GM12878 (cell line): Measurements from ENCODE around the gene IRF6. TPM values are rescaled to one million over a fixed set of nuclear protein-coding genes. Genes with fewer than 3 reads are reported as not detected.

Experiments
- ATAC-seq: fragments of 200-7000 bp; cut with Tn5 transposase; 3 replicates; pipeline ENCODE4 v1.9.1; 2020; ENCODE audit warnings: mild to moderate bottlenecking, moderate library complexity
- BruUV-seq: library from RNA; stranded (reverse); fragments of 400-500 nt; replicated peaks from 2 replicates; lab custom pipeline; 2021; lab: Mats Ljungman, UMichigan
- CTCF ChIA-PET: fragments of 300-600 bp; sonication (Branson Sonifier 250); formaldehyde crosslinking; extraction: SDS; loops from one replicate; lab custom pipeline; 2021; ENCODE audit warnings: inconsistent platforms; lab: Yijun Ruan, JAX
- POLR2A ChIA-PET: fragments of 350-600 bp; formaldehyde crosslinking; extraction: SDS; loops from one replicate; lab custom pipeline; 2021; ENCODE audit warnings: inconsistent platforms; lab: Charles Lee
- RAD21 ChIA-PET: fragments of 300-600 bp; sonication (Branson Sonifier 250); formaldehyde crosslinking; loops from one replicate; lab custom pipeline; 2023; ENCODE audit warnings: antibody characterized with exemption; ENCODE audit not compliant: unreplicated experiment; lab: Charles Lee
- SMC1A ChIA-PET: fragments of 300-600 bp; sonication (Branson Sonifier 250); formaldehyde crosslinking; loops from one replicate; lab custom pipeline; 2023; ENCODE audit not compliant: unreplicated experiment, uncharacterized antibody; lab: Charles Lee
- DNase-seq: peaks from one replicate; pipeline ENCODE4 v3.0.0-alpha.2; 2011; ENCODE audit warnings: low read depth, low spot score
- FAIRE-seq: peaks from 3 replicates; lab custom pipeline; 2011; peaks lifted over from hg19 to GRCh38; lab: Jason Lieb, UNC
- H2AFZ ChIP-seq: 2 replicates; pipeline ENCODE4 v1.6.0; 2011; ENCODE audit warnings: low read depth, low read length, control low read depth; ENCODE audit not compliant: control insufficient read depth
- H3K27ac ChIP-seq: 2 replicates; pipeline ENCODE4 v1.5.1; 2011; ENCODE audit warnings: control low read depth; ENCODE audit not compliant: control insufficient read depth, insufficient read depth
- H3K27me3 ChIP-seq, 2 experiments: replicated peaks in 1 of 2; 2 replicates each; pipeline versions ENCODE4 v1.6.0 to v1.6.1; 2011; ENCODE audit warnings: low read length in 1 of 2; ENCODE audit not compliant: control insufficient read depth in 2 of 2, insufficient read depth in 2 of 2
- H3K36me3 ChIP-seq, 2 experiments: 2 replicates each; pipeline ENCODE4 v1.5.1; 2011; ENCODE audit warnings: low read length in 1 of 2; ENCODE audit not compliant: control insufficient read depth in 2 of 2, insufficient read depth in 2 of 2
- H3K4me1 ChIP-seq: 2 replicates; pipeline ENCODE4 v1.6.1; 2011; ENCODE audit warnings: mild to moderate bottlenecking, low read length, moderate library complexity, mixed read lengths; ENCODE audit not compliant: control insufficient read depth, insufficient read depth
- H3K4me2 ChIP-seq: 2 replicates; pipeline ENCODE4 v1.6.0; 2011; ENCODE audit warnings: control low read depth; ENCODE audit not compliant: control insufficient read depth, insufficient read depth
- H3K4me3 ChIP-seq: fragments of 200-600 bp; sonication (generic); 2 replicates; pipeline ENCODE4 v1.5.1; 2016
- H3K79me2 ChIP-seq: 2 replicates; pipeline ENCODE4 v1.6.0; 2011; ENCODE audit warnings: low read length; ENCODE audit not compliant: control insufficient read depth, insufficient read depth
- H3K9ac ChIP-seq: 2 replicates; pipeline ENCODE4 v1.8.0; 2011; ENCODE audit warnings: low read length, control low read depth, mixed read lengths; ENCODE audit not compliant: control insufficient read depth, insufficient read depth
- H3K9me3 ChIP-seq: replicated peaks from 3 replicates; pipeline ENCODE4 v1.5.1; 2011; ENCODE audit warnings: mild to moderate bottlenecking, low read length; ENCODE audit not compliant: control insufficient read depth, insufficient read depth
- H4K20me1 ChIP-seq: 2 replicates; pipeline ENCODE4 v1.6.0; 2011; ENCODE audit not compliant: control insufficient read depth, insufficient read depth
- ATF7 ChIP-seq: fragments of 450-650 bp; IDR thresholded peaks from 2 replicates; pipeline ENCODE4 v1.6.1; 2016; ENCODE audit warnings: low read depth, mild to moderate bottlenecking
- BRCA1 ChIP-seq: IDR thresholded peaks from 2 replicates; pipeline ENCODE4 v1.6.1; 2011; ENCODE audit warnings: low read depth, low read length, improper control_type of control experiment
- CHD4 ChIP-seq: fragments of 200-600 bp; sonication (generic); IDR thresholded peaks from 2 replicates; pipeline ENCODE4 v1.6.1; 2016; ENCODE audit warnings: mild to moderate bottlenecking
- E2F8 ChIP-seq: fragments of 450-650 bp; IDR thresholded peaks from 2 replicates; pipeline ENCODE4 v1.6.1; 2018; ENCODE audit warnings: mild to moderate bottlenecking, low read depth, moderate library complexity; ENCODE audit not compliant: partially characterized antibody
- ELK1 ChIP-seq: IDR thresholded peaks from 2 replicates; pipeline ENCODE4 v1.6.1; 2012; ENCODE audit warnings: low read depth, low read length, improper control_type of control experiment
- HDAC6 ChIP-seq: fragments of 200-600 bp; sonication (generic); IDR thresholded peaks from one replicate; pipeline ENCODE4 v1.8.0; 2017; ENCODE audit warnings: antibody characterized with exemption; ENCODE audit not compliant: unreplicated experiment
- KAT2A ChIP-seq: conservative IDR thresholded peaks from 2 replicates; pipeline ENCODE4 v1.6.1; 2011; ENCODE audit warnings: low read depth, low read length; ENCODE audit not compliant: control insufficient read depth
- PRDM15 ChIP-seq: fragments of 450-650 bp; formaldehyde crosslinking; IDR thresholded peaks from 2 replicates; pipeline ENCODE4 v1.4.0; 2020; ENCODE audit warnings: mild to moderate bottlenecking, moderate library complexity
- RAD21 ChIP-seq: IDR thresholded peaks from 2 replicates; pipeline ENCODE4 v1.6.1; 2011; ENCODE audit warnings: mild to moderate bottlenecking, low read depth, low read length, moderate library complexity; ENCODE audit not compliant: insufficient read depth
- SKIL ChIP-seq: fragments of 450-650 bp; IDR thresholded peaks from 2 replicates; pipeline ENCODE4 v1.6.1; 2017; ENCODE audit warnings: mild to moderate bottlenecking, low read depth, inconsistent platforms; ENCODE audit not compliant: poor library complexity, severe bottlenecking
- ZNF274 ChIP-seq: IDR thresholded peaks from one replicate; pipeline ENCODE4 v1.8.0; 2011; ENCODE audit not compliant: insufficient read length, insufficient read depth
- in situ Hi-C: fragments of 300-500 bp; cut with MboI; formaldehyde crosslinking; loops from 9 replicates; pipeline ENCODE4 v1.14.3; 2018; ENCODE audit warnings: mixed read lengths
- intact Hi-C: fragments of 100-400 bp; cut with micrococcal nuclease; formaldehyde crosslinking; loops from one replicate; pipeline ENCODE4 v1.14.2; 2022; ENCODE audit not compliant: unreplicated experiment
- polyA plus RNA-seq, 11 experiments: library from polyadenylated mRNA; depleted of rRNA in 4 of 11; unstranded in 6 of 11; stranded (reverse) in 5 of 11; fragments of >200 nt; fragmentation: Nextera tagmentation in 4 of 11; fragmentation: Illumina TruSeq in 1 of 11; extraction: Ambion mirVana in 4 of 11; extraction: Trizol in 1 of 11; gene quantifications; 1 replicate in 1 of 11; 2 replicates in 10 of 11; pipeline versions ENCODE4 v1.2.1 to v1.2.3, GENCODE V29; 2011 to 2016; ENCODE audit warnings: inconsistent platforms in 2 of 11, missing spikeins in 2 of 11, low read depth in 1 of 11
- total RNA-seq, 4 experiments: library from RNA; depleted of rRNA in 3 of 4; stranded (reverse); fragments of >200 nt in 3 of 4; fragmentation: Illumina TruSeq in 1 of 4; extraction: Trizol in 1 of 4; gene quantifications; 2 replicates each; pipeline versions ENCODE4 v1.2.1 to v1.2.3, GENCODE V29; 2013 to 2021

The IRF6 gene
- total and polyA plus RNA-seq, 10 of the 15 experiments (the other 5 are each of a cell fraction or from before 2014, with no cell fraction given) = 0.04 to 0.50 (median 0.09) TPM; not detected in 1

GRCh38 chr1:209767096-209767495 is 38.8 kb downstream of the IRF6 start:
- H3K27me3 ChIP-seq = no peaks in the 10 kb centered on the region
- H2AFZ ChIP-seq = no peak overlapping the region
- H3K36me3 ChIP-seq = peaks cover 8 to 14% of the 10 kb centered on the region in 2 experiments
- FAIRE-seq = no peak
- SMC1A ChIA-PET = interaction anchor here (0.7 to 5.6 kb wide), 5 partner anchors 13 to 56 kb away, joined by 3 to 282 read pairs (median 12); partner anchors contain the start of gene TRAF3IP3
- no peak overlapping the region for H3K4me3 ChIP-seq
- intact Hi-C loops (no loop called here), in situ Hi-C loops (no loop called here)
- DNase-seq = no peak
- CTCF ChIA-PET = interaction anchor here (1.7 to 5.8 kb wide), 6 partner anchors 12 to 201 kb away, joined by 4 to 117 read pairs (median 35); partner anchors contain the start of gene TRAF3IP3
- no peak overlapping the region for H3K27ac ChIP-seq
- peaks cover 43% of the 10 kb centered on the region for H3K4me1 ChIP-seq
- H3K4me2 ChIP-seq = no peak overlapping the region
- POLR2A ChIA-PET = interaction anchor here (0.6 to 5.2 kb wide), 6 partner anchors 12 to 116 kb away, joined by 4 to 107 read pairs (median 6); partner anchors contain the start of genes C1orf74, G0S2 and TRAF3IP3
- no peak overlapping the region for H3K9ac ChIP-seq
- no TSS peak for BruUV-seq
- no peak for ATAC-seq
- H4K20me1 ChIP-seq = no peaks in the 10 kb centered on the region
- H3K9me3 ChIP-seq = no peaks in the 10 kb centered on the region
- H3K79me2 ChIP-seq = peaks cover 16% of the 10 kb centered on the region
- RAD21 ChIA-PET = interaction anchor here (1.0 to 5.4 kb wide), 7 partner anchors 13 to 159 kb away, joined by 4 to 188 read pairs (median 11); partner anchors contain the start of genes C1orf74 and TRAF3IP3
- TF ChIP-seq ATF7 = no peak
- no peak for TF ChIP-seq HDAC6
- TF ChIP-seq PRDM15 (CRISPR knock-in tag) = no peak
- no peak for TF ChIP-seq RAD21
- TF ChIP-seq CHD4 = no peak
- TF ChIP-seq E2F8 = no peak
- TF ChIP-seq BRCA1 = no peak
- no peak for TF ChIP-seq ELK1
- no peak for TF ChIP-seq KAT2A
- TF ChIP-seq ZNF274 = no peak
- no peak for TF ChIP-seq SKIL
